GM19238 (cell line): ENCODE measurements around the gene ZBTB34.
"Not testable (repeated sequence)": the region's sequence is repeated elsewhere in the genome, so short reads cannot be mapped to it uniquely, and the experiment has no call there.

Experiments used
- DNase-seq: peaks from one replicate; pipeline ENCODE4 v3.0.0; 2011; ENCODE audit warnings: low spot score; ENCODE audit not compliant: insufficient read length

ZBTB34 gene

GRCh38 chr9:126860077-126860756 lies at the start of gene ZBTB34:
Gene ZBTB34, plus strand, starts transcription at chr9:126860639. Its CDS starts 18,761 bp downstream, at chr9:126879400.
- peak; percentile 66 for DNase-seq

DNA sequence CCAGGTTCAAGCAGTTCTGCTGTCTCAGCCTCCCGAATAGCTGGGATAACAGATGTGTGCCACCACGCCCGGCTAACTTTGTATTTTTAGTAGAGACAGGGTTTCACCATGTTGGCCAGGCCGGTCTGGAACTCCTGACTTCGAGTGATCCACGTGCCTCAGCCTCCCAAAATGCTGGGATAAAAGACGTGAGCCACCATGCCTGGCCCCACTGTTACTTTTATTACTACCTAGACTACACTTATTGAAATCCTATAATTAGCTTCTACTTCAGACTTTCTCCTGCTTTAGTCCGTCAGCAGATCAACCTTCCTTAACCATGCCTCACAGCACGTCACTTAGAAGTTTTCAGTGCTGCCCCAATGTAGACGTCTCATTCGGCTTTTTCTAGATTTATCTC lies 47.4 kb upstream of the ZBTB34 start:
- DNase-seq = no peak

DNA sequence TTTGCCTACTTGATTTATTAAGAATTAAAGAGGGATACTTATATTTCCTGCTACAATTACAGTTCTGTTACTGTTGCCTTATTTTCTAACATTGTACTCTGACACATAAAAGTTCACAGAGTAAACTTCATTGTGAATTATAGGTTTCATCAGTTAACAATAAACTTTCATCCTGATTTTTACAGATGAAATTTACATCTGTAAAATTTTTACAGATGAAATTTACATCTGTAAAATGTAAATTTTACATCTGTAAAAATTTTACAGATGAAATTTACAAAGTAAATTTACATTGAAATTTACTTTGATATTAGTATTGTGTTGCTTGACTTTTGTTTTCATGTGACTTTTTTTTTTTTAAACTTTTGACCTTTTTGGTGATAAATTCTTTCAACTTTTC lies 46.3 kb upstream of the ZBTB34 start:
- DNase-seq = no peak

GRCh38 chr9:126817615-126818014 lies 42.8 kb upstream of the ZBTB34 start:
- not testable (repeated sequence) for DNase-seq

GRCh38 chr9:126818482-126818881 lies 42.0 kb upstream of the ZBTB34 start:
- DNase-seq = no peak

DNA sequence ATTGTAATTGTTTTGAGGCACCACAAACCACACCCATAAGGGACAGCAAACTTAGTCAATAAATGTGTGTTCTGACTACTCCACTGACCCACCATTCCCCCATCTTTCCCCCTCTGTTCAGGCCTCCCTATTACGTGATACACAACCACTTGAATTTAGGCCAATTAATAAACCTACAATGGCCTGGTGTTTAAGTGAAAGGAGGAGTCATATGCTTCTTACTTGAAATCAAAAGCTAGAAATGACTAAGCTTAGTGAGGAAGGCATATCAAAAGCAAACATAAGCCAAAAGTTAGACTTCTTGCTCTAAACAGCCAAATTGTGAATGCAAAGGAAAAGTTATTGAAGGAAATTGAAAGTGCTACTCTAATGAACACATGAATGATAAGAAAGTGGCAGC lies 41.0 kb upstream of the ZBTB34 start:
- no peak for DNase-seq

DNA sequence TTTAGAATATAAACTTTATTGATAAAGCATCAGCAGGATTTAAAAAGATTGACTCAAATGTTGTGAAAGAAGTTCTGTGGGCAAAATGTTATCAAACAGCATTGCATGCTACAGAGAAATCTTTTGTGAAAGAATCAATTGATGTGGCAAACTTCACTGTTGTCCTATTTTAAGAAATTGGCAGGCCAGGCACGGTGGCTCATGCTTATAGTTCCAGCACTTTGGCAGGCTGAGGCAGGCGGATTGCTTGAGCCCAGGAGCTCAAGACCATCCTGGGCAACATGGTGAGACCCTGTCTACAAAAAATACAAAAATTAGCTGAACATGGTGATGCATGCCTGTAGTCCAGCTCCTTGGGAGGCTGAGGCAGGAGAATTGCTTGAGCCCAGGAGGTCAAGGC lies 38.2 kb upstream of the ZBTB34 start:
- no peak for DNase-seq

DNA sequence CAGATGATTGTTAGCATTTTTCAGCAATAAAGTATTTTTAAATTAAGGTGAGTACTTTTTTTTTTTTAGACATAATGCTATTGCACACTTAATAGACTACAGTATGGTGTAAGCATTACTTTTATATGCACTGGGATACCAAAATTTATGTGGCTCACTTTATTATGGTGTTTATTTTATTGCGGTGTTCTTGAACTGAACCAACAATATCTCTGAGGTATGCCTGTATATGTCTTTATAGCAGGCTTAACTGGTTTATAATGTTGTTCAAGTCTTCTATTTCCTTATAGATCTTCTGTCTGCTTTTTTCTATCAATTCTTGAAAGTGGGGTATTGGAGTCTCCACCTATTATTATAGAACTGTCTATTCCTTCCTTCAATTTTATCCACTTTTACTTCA lies 37.6 kb upstream of the ZBTB34 start:
- DNase-seq = no peak

DNA sequence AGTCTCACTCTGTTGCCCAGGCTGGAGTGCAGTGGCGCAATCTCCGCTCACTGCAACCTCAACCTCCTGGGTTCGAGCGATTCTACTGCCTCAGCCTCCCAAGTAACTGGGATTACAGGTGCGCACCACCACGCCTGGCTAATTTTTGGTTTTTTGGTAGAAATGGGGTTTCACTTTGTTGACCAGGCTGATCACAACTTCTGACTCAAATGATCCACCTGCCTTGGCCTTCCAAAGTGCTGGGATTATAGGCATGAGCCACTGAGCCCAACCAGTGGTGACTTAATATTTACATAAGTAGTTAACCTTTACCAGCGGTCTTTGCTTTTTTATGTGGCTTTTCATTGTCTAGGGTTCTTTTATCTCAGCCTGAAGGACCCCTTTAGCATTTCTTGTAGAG lies 36.4 kb upstream of the ZBTB34 start:
- not testable (repeated sequence) for DNase-seq

DNA sequence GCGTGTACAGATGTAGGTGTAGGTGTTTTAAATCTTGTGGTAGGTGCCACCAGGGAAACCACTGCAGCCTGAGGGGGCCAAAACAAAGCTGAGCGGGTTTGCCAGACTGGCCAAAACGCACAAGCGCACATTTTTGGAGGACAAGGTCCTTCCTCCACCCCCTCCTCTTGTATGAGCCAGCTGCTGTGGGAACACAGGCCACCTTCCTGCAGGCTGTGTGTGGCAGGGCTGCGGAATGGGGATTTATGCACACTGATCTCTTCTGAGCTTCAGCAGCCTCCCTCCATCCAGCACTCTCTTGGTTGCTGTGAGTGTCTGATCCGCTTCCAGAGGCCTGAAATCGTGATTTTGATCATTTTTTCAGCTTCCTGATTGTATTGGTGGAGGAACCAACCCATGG lies 33.2 kb upstream of the ZBTB34 start:
- DNase-seq = no peak

DNA sequence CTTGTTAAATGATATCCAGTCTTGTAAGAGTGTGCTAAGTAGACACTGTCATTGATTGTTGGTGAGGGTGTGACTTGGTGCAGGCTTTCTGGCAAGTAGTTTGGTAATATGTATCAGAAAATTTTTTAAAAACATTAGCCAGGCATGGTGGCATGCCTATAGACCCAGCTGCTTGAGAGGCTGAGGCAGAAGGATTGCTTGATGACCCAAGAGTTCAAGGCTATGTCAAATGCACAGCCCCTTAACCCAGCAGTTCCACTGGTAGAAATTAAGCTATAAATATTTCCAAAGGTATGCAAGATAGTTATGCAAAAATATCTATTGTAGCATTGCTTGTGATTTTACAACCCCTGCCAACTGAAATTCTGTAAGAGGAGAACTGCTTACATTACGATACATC lies 31.4 kb upstream of the ZBTB34 start:
- no peak for DNase-seq

GRCh38 chr9:126830827-126831226 lies 29.6 kb upstream of the ZBTB34 start:
- no peak for DNase-seq

DNA sequence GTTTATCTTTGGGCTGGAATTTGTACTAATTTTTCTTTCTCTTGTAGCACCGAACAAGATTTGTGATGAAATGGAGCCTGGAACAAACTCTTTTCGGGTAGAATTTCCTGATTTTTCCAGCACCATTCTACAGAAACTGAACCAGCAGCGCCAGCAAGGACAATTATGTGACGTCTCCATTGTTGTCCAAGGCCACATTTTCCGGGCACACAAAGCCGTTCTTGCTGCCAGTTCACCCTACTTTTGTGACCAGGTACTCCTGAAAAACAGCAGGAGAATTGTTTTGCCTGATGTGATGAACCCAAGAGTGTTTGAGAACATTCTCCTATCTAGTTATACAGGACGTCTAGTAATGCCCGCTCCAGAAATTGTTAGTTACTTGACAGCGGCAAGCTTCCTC lies 28.0 kb upstream of the ZBTB34 start:
- DNase-seq = no peak

DNA sequence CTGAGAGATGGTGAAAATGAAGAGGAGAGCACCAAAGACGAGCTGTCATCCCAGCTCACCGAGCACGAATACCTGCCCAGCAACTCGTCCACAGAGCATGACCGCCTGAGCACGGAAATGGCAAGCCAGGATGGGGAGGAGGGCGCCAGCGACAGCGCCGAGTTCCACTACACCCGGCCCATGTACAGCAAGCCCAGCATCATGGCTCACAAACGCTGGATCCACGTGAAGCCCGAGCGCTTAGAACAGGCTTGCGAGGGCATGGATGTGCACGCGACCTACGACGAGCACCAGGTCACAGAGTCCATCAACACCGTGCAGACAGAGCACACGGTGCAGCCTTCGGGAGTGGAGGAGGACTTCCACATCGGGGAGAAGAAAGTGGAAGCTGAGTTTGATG lies 27.4 kb upstream of the ZBTB34 start:
- DNase-seq = no peak

- no peak for DNase-seq
These were observed 26.6 kb upstream of the ZBTB34 start for GRCh38 chr9:126833710-126834345.

DNA sequence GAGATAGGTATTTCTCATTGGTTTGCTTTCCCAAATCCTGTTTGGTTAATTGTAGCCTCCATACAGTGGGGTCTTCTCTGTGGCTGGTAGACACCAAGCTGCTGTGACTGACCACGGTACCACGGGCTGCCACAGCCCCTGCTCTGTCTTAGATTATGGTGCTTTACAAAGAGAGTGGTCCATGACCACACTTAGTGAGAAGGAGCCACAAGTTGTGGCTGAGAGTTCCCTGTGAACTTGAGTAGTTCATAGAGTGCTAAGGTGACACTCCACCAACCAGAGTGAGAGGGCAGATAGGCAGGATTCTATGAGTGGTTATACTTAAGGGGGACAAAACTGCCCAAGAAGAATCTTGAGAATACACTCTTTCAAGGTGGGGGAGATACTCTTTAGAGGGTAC lies 25.8 kb upstream of the ZBTB34 start:
- DNase-seq = no peak

GRCh38 chr9:126836216-126836615 lies 24.2 kb upstream of the ZBTB34 start:
- DNase-seq = no peak

DNA sequence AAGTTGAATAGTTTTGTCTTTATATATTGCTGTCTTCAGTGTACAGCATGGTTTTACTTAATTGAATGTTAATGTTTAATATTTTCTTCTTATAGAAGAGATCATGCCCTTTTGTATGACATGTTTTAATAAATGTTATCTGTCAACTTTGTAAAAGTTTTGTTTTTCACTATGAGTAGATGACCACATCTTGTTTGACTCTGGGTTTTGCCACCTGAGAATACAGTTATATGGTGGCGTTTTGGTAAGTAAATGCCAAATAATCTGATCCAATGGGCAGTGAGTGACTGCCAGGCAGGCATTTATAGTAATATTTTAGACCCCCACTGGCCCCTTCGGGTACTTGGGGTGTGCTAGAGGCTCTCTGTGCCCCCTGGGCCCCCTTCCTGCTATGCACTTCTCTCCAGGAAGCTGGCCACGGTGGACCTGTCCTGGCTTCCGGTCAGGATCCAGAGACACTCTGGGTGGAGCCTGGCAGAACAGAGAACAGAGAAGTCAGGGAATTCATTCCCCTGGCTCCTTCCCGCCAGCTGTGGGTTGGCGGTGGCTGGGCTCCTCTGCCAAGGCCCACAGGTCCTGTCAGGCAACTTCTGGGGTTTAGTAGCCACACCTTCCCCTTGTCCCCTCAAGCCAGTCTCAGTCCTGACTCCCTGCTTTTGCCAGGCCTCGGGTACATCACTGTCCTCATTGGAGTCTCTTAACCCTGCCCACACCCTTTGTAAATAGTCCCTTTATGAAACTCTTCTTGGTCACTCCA lies 22.2 kb upstream of the ZBTB34 start:
- DNase-seq = no peak

DNA sequence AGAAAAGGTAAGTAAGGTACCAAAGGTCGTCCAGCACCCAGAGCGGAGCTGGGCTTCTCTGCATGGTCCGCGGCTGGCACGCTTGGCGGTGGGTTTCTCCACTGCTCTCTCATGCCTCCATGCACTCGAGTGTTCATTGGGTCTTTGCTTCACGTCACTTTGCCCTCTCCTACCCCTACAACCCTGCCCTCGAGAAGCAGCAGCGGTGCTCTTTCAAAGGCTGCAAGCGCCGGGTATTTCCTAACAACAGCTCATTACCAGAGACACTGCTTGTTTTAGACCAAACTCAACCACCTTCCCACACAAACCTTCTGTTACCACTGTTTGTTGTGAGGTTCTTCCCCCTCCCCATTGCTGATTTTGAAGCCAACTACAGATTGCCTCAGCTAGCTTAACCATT lies 21.5 kb upstream of the ZBTB34 start:
- no peak for DNase-seq

DNA sequence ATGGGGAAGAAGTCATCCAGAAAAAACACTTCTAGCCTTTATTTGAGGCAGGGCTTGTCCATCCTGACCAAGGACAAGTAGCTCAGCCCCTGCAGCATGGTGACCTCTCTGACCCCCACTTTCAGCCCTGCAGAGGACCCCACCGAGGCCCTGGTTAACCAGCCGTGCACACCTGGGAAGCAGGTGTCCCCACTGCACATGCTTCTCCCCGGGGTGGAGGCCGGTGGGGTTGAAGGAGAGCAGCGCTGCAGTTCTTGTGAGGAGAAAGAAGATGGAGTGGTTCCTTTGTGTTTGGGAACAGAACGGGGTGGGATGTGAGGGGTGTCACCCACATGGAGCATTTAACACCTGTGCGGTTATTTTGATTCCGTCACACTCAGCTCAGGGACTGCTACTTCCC lies 21.1 kb upstream of the ZBTB34 start:
- no peak for DNase-seq

GRCh38 chr9:126842220-126842842 lies 18.1 kb upstream of the ZBTB34 start:
- no peak for DNase-seq
